ENCODE results near the gene UHRF1.
"Not testable (repeated sequence)": the region's sequence is repeated elsewhere in the genome, so short reads cannot be mapped to it uniquely, and the experiment has no call there.

The UHRF1 gene

GRCh38 chr19:4889034-4889815 lies 20.1 kb upstream of the UHRF1 start:
- Histone ChIP-seq H3K4me2 (no peak overlapping the region), H3K27ac (no peak overlapping the region)

GRCh38 chr19:4891066-4891465 lies 18.2 kb upstream of the UHRF1 start:
- TF ChIP-seq CTCF (conservative IDR thresholded peaks at IDR 0.05; ENCODE audit: low read depth, low read length): no peak

More at GRCh38 chr19:4889034-4889815, 20.1 kb upstream of the UHRF1 start:
- peaks cover 4% of the 10 kb centered on the region; the same call in 1 of the 2 replicates for H3K27me3 ChIP-seq (ENCODE audit: insufficient read depth, low read depth)
- no peaks in the 10 kb centered on the region for H3K4me1 ChIP-seq (ENCODE audit: low read depth, poor library complexity, severe bottlenecking)
- no peaks in the 10 kb centered on the region for H4K20me1 ChIP-seq (ENCODE audit: insufficient read depth)
- no peak overlapping the region for H3K9ac ChIP-seq
- no peak overlapping the region for H2AFZ ChIP-seq (ENCODE audit: low read depth)
- H3K36me3 ChIP-seq (ENCODE audit: insufficient read depth): no peaks in the 10 kb centered on the region
- no peak for TF ChIP-seq CTCF (conservative IDR thresholded peaks at IDR 0.05; ENCODE audit: low read depth, low read length)
- no peak overlapping the region for H3K4me3 ChIP-seq (IDR thresholded peaks at IDR 0.05; ENCODE audit: insufficient read depth, low read depth, low read length)
- no peaks in the 10 kb centered on the region for H3K79me2 ChIP-seq (ENCODE audit: insufficient read depth, low read depth)

GRCh38 chr19:4892962-4893361 lies 16.3 kb upstream of the UHRF1 start:
- not testable (repeated sequence) for H2AFZ ChIP-seq (ENCODE audit: low read depth); H3K9ac ChIP-seq; H3K79me2 ChIP-seq (ENCODE audit: insufficient read depth, low read depth); H3K4me3 ChIP-seq (IDR thresholded peaks at IDR 0.05; ENCODE audit: insufficient read depth, low read depth, low read length); H3K36me3 ChIP-seq (ENCODE audit: insufficient read depth); H3K4me2 ChIP-seq; H3K4me1 ChIP-seq (ENCODE audit: low read depth, poor library complexity, severe bottlenecking); H3K27me3 ChIP-seq (ENCODE audit: insufficient read depth, low read depth); H3K27ac ChIP-seq; H4K20me1 ChIP-seq (ENCODE audit: insufficient read depth)

More at GRCh38 chr19:4891066-4891465, 18.2 kb upstream of the UHRF1 start:
- Histone ChIP-seq H3K27me3 (ENCODE audit: insufficient read depth, low read depth) (peaks cover 4% of the 10 kb centered on the region; the same call in 1 of the 2 replicates), H3K9ac (no peak overlapping the region), H3K27ac (no peak overlapping the region), H3K79me2 (ENCODE audit: insufficient read depth, low read depth) (no peaks in the 10 kb centered on the region), H3K4me3 (IDR thresholded peaks at IDR 0.05; ENCODE audit: insufficient read depth, low read depth, low read length) (no peak overlapping the region), H3K36me3 (ENCODE audit: insufficient read depth) (no peaks in the 10 kb centered on the region), H3K4me1 (ENCODE audit: low read depth, poor library complexity, severe bottlenecking) (no peaks in the 10 kb centered on the region), H3K4me2 (no peak overlapping the region), H4K20me1 (ENCODE audit: insufficient read depth) (no peaks in the 10 kb centered on the region), H2AFZ (ENCODE audit: low read depth) (no peak overlapping the region)

GRCh38 chr19:4896372-4896771 lies 12.9 kb upstream of the UHRF1 start:
- H3K9ac ChIP-seq: no peak overlapping the region
- H3K4me2 ChIP-seq: no peak overlapping the region
- no peaks in the 10 kb centered on the region for H3K27me3 ChIP-seq (ENCODE audit: insufficient read depth, low read depth)
- H4K20me1 ChIP-seq (ENCODE audit: insufficient read depth): no peaks in the 10 kb centered on the region
- H3K4me3 ChIP-seq (IDR thresholded peaks at IDR 0.05; ENCODE audit: insufficient read depth, low read depth, low read length): no peak overlapping the region
- no peak overlapping the region for H2AFZ ChIP-seq (ENCODE audit: low read depth)
- no peaks in the 10 kb centered on the region for H3K79me2 ChIP-seq (ENCODE audit: insufficient read depth, low read depth)
- TF ChIP-seq CTCF (conservative IDR thresholded peaks at IDR 0.05; ENCODE audit: low read depth, low read length): no peak
- H3K27ac ChIP-seq: no peak overlapping the region
- H3K4me1 ChIP-seq (ENCODE audit: low read depth, poor library complexity, severe bottlenecking): no peaks in the 10 kb centered on the region
- no peaks in the 10 kb centered on the region for H3K36me3 ChIP-seq (ENCODE audit: insufficient read depth)

GRCh38 chr19:4897146-4897545 lies 12.2 kb upstream of the UHRF1 start:
- no peak for TF ChIP-seq CTCF (conservative IDR thresholded peaks at IDR 0.05; ENCODE audit: low read depth, low read length)
- no peak overlapping the region for H3K27ac ChIP-seq

GRCh38 chr19:4900879-4901278 lies 8.4 kb upstream of the UHRF1 start:
- not testable (repeated sequence) for H2AFZ ChIP-seq (ENCODE audit: low read depth); H4K20me1 ChIP-seq (ENCODE audit: insufficient read depth); H3K27ac ChIP-seq; H3K36me3 ChIP-seq (ENCODE audit: insufficient read depth); H3K4me2 ChIP-seq; H3K79me2 ChIP-seq (ENCODE audit: insufficient read depth, low read depth); H3K9ac ChIP-seq; H3K4me3 ChIP-seq (IDR thresholded peaks at IDR 0.05; ENCODE audit: insufficient read depth, low read depth, low read length); H3K4me1 ChIP-seq (ENCODE audit: low read depth, poor library complexity, severe bottlenecking); H3K27me3 ChIP-seq (ENCODE audit: insufficient read depth, low read depth)

More at GRCh38 chr19:4897146-4897545, 12.2 kb upstream of the UHRF1 start:
- Histone ChIP-seq H3K79me2 (ENCODE audit: insufficient read depth, low read depth) (no peaks in the 10 kb centered on the region), H3K4me3 (IDR thresholded peaks at IDR 0.05; ENCODE audit: insufficient read depth, low read depth, low read length) (no peak overlapping the region), H3K36me3 (ENCODE audit: insufficient read depth) (no peaks in the 10 kb centered on the region), H3K4me2 (no peak overlapping the region), H3K27me3 (ENCODE audit: insufficient read depth, low read depth) (no peaks in the 10 kb centered on the region), H2AFZ (ENCODE audit: low read depth) (no peak overlapping the region), H3K9ac (no peak overlapping the region), H3K4me1 (ENCODE audit: low read depth, poor library complexity, severe bottlenecking) (no peaks in the 10 kb centered on the region), H4K20me1 (ENCODE audit: insufficient read depth) (no peaks in the 10 kb centered on the region)
